HG03460 (cell line): ENCODE results near the gene TMEM125.

Experiments used
- ATAC-seq: cut with Tn5 transposase; IDR thresholded peaks from one replicate; pipeline ENCODE4 v1.9.1; 2021; ENCODE audit not compliant: unreplicated experiment

TMEM125 gene

GRCh38 chr1:43307458-43308158 lies 37.8 kb downstream of the TMEM125 start:
- no peak for ATAC-seq

DNA sequence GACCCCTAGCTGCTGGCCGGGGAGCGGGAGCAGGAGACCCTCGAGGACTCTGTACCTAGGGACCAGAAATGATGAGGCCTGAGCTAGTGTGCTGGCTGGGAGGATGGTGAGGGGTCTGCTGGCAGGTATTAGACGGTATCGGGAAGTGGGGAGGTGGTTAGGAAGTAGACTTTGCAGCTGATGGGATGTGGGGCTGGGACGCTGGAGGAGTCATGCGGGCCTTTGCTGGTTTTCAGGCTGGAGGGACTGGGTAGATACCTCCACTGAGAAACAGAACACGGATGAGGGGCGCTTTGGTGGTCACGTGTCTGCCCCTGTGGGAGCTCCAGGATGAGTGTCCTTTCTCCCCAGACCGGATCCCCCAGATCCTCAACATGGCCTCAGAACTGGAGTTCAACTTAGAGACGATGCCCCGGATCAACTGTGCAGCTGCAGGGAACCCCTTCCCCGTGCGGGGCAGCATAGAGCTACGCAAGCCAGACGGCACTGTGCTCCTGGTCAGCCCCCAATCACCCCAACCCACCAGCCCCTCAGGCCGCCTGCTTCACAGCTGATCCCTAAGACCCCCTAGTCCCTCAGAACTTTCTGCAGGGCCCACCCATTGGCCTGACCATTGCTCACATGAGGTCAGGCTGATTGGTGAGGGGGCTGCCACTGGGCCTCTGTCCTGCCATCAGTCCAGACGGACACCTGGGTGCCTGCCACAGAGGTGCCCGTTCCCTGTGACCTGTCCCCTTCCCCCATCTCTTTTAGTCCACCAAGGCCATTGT lies 39.0 kb downstream of the TMEM125 start:
- no peak for ATAC-seq

GRCh38 chr1:43309405-43310025 lies 39.7 kb downstream of the TMEM125 start:
- ATAC-seq: no peak

- no peak for ATAC-seq
These were observed 41.7 kb downstream of the TMEM125 start for GRCh38 chr1:43311521-43311920.

GRCh38 chr1:43312212-43312623 lies 42.4 kb downstream of the TMEM125 start:
- ATAC-seq: no peak

GRCh38 chr1:43312663-43313515 lies 43.1 kb downstream of the TMEM125 start:
- ATAC-seq: no peak

GRCh38 chr1:43313771-43314170 lies 44.0 kb downstream of the TMEM125 start:
- no peak for ATAC-seq

DNA sequence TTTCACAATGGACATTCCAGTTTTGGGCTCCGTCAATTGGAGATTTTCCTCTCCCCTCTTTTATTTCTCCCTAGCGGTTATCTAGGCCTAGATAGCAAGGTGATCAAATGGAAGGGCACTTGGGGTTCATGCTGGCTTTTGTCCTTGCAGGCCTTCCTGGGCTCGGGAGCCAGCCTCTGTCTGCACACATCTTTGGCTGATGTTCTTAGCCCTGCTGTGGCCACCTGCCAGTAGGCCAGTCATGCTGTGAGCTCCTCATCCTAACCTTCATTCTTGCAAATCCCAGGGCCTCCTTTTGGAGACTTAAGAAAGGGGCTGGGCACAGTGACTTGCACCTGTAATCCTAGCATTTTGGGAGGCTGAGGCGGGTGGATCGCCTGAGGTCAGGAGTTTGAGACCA lies 44.5 kb downstream of the TMEM125 start:
- no peak for ATAC-seq

DNA sequence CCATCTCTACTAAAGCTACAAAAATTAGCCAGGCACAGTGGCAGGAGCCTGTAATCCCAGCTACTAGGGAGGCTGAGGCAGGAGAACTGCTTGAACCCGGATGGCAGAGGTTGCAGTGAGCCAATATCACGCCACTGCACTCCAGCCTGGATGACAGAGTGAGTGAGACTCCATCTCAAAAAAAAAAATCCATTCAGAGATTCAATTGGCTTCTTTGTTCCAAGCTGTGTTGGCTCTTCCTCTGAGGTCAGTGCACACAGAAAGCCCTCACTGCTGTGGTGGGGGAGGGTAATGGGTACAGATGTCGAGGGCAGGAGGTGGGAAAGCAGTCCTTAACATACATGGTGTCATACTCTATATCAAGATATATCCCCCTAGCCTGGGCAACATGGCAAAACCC lies 45.7 kb downstream of the TMEM125 start:
- ATAC-seq: no peak

DNA sequence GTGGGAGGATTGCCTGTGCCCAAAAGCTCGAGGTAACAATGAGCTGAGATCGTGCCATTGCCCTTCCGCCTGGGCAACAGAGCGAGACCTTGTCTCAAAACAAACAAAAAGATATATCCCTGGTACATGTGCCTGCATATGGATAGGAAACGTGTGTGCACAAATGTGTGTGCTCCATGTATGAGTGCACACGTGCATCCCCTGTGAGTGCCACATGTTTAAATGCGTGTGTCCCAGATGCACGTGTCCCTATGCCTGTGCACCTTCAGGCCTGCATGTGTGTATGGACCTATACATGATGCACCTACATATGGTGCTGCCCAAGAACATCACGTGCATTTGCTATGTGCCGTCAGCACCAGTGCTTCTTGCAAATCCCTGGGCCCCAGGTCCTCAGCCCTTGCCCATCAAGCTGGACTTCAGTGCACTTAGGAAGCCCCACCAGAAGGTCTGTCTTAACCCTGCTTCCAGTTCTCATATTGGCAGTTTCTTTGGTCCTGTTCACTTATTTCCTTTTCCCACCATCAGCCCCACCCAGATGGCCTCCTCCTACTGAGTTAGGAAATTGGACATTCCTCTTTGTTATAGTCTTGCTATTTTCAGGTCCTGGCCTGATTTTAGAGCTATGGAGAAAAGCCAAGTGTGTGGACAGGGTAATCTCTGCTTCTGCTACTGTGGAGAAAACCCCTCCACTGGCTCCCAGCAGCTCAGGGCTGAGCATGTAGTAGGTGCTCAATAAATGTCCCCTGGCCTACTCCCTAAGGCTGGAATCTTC lies 46.4 kb downstream of the TMEM125 start:
- ATAC-seq: no peak

- ATAC-seq: no peak
These were observed 47.1 kb downstream of the TMEM125 start for GRCh38 chr1:43316738-43317520.

DNA sequence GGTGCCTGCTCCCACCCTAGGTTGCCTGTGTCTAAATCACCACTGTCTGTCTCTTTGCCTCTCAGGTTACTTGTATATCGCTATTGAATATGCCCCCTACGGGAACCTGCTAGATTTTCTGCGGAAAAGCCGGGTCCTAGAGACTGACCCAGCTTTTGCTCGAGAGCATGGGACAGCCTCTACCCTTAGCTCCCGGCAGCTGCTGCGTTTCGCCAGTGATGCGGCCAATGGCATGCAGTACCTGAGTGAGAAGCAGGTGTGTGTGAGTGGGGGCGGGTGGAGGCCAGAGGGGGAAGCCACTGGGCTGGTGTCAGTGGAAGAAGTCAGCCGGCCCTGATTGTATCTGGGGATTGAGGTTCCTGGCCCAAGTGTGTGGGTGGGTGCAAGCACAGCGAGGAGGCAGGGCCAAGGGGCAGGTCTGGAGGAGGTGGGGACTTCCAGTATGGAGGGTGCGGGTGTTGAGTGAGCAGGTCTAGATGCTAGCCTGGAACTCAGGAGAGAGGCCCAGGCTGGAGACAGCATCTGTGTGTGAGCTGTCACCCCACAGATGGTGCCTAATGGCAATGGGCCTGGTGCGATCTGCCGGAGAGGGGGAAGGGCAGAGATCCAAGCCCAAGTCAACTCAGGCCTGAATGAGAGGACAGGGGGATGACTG lies 48.2 kb downstream of the TMEM125 start:
- no peak for ATAC-seq

DNA sequence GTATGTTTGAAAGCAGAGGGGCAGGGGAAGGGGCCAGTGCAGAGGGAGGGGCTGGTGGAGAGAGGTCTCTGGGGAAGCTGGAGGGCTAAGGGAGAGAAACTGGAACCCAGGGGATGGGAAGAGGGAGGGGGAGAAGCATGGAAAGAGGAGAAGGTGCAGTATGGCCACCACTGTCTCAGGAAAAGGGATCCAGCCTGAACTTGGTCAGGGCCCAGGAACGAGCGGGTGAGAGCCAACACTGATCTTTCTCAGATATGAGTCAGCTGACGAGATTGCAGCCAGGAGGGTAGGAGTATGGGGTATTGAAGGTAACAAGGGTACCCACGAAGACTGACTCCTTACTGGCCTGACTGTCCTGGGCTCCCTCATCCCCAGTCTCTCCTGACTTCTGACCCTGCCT lies 49.0 kb downstream of the TMEM125 start:
- ATAC-seq: no peak

DNA sequence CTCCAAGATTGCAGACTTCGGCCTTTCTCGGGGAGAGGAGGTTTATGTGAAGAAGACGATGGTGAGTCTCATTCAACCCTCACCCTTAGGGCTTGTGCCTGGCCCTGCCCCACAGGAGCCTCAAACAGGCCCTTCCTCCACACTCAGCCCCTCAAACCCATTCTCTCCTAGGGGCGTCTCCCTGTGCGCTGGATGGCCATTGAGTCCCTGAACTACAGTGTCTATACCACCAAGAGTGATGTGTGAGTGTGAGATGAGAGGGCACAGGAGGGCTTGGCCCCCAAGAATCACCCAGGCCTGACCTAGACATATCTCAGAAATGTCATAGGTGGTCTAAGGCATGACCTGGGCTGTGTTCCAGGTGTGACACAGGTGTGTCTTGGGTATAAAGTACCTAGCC lies 49.5 kb downstream of the TMEM125 start:
- ATAC-seq: no peak

- ATAC-seq: no peak
These were observed 50.0 kb downstream of the TMEM125 start for GRCh38 chr1:43319766-43320165.

DNA sequence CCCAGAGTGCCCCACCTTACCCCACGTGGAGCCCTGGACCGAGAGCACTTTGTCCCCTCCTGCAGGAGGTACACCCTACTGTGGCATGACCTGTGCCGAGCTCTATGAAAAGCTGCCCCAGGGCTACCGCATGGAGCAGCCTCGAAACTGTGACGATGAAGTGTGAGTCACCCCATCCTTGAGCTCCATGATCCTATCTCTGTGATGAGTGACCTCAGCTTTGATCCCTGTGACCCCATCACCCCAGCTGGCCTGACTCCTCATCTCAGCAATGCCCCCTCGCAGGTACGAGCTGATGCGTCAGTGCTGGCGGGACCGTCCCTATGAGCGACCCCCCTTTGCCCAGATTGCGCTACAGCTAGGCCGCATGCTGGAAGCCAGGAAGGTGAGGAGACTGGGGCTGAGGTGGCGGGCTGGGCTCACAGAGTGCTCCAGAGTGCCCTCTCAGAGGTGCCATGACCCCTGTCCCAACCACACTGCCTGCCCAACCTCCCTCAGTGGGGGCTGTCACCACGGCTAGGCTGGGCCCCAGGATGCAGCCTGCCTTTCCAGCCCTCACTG lies 51.6 kb downstream of the TMEM125 start:
- no peak for ATAC-seq

GRCh38 chr1:43322506-43322905 lies 52.7 kb downstream of the TMEM125 start:
- no peak for ATAC-seq
